Measurements from ENCODE around the gene KIF18B. TPM values are rescaled to one million over a fixed set of nuclear protein-coding genes. Genes with fewer than 3 reads are reported as not detected.
A peak's percentile ranks its signal among the peaks of the same experiment; 100 is the strongest.

Gene KIF18B
- total and polyA plus RNA-seq, 2 of the 8 experiments (the other 6 are each of a cell fraction or from before 2014, with no cell fraction given), result 39.0 to 59.4 TPM

DNA sequence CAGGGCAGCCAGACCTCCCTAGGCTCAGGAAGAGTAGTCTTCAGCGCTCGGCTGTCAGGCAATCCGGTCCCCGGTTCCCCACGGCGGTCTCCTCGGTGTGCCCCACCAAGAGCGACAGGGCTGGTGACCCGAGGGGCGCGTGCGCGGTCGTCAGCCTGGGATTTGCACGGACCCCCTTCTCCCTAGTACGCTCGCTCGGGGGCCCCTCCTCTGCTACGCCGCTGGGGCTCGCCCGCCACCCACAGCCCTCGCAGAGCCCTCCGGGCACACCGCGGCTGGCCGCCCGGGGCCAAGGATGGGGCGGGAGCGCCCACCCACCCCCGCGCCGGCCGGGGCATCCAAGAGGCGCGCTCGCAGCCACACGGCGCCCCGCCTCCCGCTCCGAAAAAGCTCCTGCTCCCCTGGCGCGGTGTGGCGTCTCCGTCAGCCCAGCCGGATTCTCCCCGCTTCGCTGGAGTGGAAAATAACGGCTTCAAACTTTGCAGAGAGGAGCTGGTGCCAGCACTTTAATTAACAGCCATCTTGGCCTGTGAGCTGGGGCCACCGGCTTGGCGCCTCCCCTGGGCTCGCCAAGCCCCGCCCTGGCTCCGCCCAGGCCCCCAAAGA is 22.7 kb upstream of the KIF18B start:
- no peaks in the 10 kb centered on the region for H3K36me3 ChIP-seq (ENCODE audit: control insufficient read depth in 2 of 4, insufficient read depth in 4 of 4, low read length in 3 of 4)
- H4K8ac ChIP-seq (ENCODE audit: extremely low read depth, insufficient read depth, low read length), result no peak overlapping the region
- H3K4me2 ChIP-seq (ENCODE audit: insufficient read depth in 1 of 2, low read depth in 2 of 2, low read length in 2 of 2), result peak overlapping the region; percentile 88 to 91
- no peak overlapping the region for H2BK15ac ChIP-seq (ENCODE audit: low read length)
- DNase-seq (ENCODE audit: low read depth in 1 of 2, low spot score in 2 of 2) (peak in 1 of 2 experiments; percentile 81), FAIRE-seq (no peak)
- TF ChIP-seq NRF1 (IDR thresholded peaks at IDR 0.05; ENCODE audit: low read depth, low read length) (no peak), KDM5A (IDR thresholded peaks at IDR 0.05; ENCODE audit: low read length) (no peak), YY1 (IDR thresholded peaks at IDR 0.05; ENCODE audit: low read depth, low read length) (peak; percentile 19; the same call in 1 of the 2 replicates), PHF8 (conservative IDR thresholded peaks at IDR 0.05; ENCODE audit: low read depth, low read length) (0 out of 2 replicates have a peak, but pooled peaks have one; percentile 35), SUZ12 (IDR thresholded peaks at IDR 0.05; ENCODE audit: low read length) (0 out of 2 replicates have a peak, but pooled peaks have one; percentile 9)
- H3K56ac ChIP-seq (replicated peaks; ENCODE audit: insufficient read length, low read depth, low read length), result no peak overlapping the region
- peak overlapping the region; percentile 60; the same call in 1 of the 2 replicates for H3K18ac ChIP-seq (ENCODE audit: extremely low read depth, low read length)
- H3K23ac ChIP-seq (ENCODE audit: insufficient read length), result no peak overlapping the region
- H4K91ac ChIP-seq (replicated peaks; ENCODE audit: insufficient read length, low read length), result peak overlapping the region; percentile 25
- H2BK12ac ChIP-seq (ENCODE audit: low read depth, low read length), result peak overlapping the region; percentile 50; the same call in 1 of the 2 replicates
- no peak overlapping the region; the same call in 1 of the 2 replicates for H2BK5ac ChIP-seq (ENCODE audit: low read depth, low read length)
- no peak overlapping the region for H2AFZ ChIP-seq (ENCODE audit: low read length)
- H3K23me2 ChIP-seq (ENCODE audit: low read depth, low read length), result peaks cover 32% of the 10 kb centered on the region; the same call in 1 of the 2 replicates
- H3K9me3 ChIP-seq (ENCODE audit: insufficient read depth in 2 of 2, low read depth in 1 of 2, low read length in 1 of 2), result no peaks in the 10 kb centered on the region
- H3K14ac ChIP-seq (ENCODE audit: insufficient read length), result no peak overlapping the region
- H2BK120ac ChIP-seq (replicated peaks; ENCODE audit: low read depth, low read length), result no peak overlapping the region
- peaks cover 28 to 52% (median 50%) of the 10 kb centered on the region in 4 experiments for H3K27me3 ChIP-seq (replicated peaks in 1 of 4; ENCODE audit: control insufficient read depth in 3 of 4, extremely low read depth in 1 of 4, insufficient read depth in 3 of 4, low read length in 3 of 4)
- no peak overlapping the region for H4K5ac ChIP-seq (ENCODE audit: insufficient read length, low read depth, low read length)
- peaks cover 1 to 3% of the 10 kb centered on the region in 2 experiments for H4K20me1 ChIP-seq (replicated peaks in 1 of 2; ENCODE audit: control insufficient read depth in 1 of 2, insufficient read depth in 2 of 2, low read length in 2 of 2)
- peaks cover 3 to 34% (median 20%) of the 10 kb centered on the region in 4 experiments for H3K4me1 ChIP-seq (replicated peaks in 1 of 4; ENCODE audit: control insufficient read depth in 3 of 4, insufficient read depth in 4 of 4, low read length in 3 of 4)
- H3K79me1 ChIP-seq (ENCODE audit: low read depth, low read length), result no peaks in the 10 kb centered on the region
- H3K79me2 ChIP-seq (ENCODE audit: control insufficient read depth in 1 of 2, insufficient read depth in 2 of 2, low read length in 2 of 2), result no peaks in the 10 kb centered on the region
- H3K4ac ChIP-seq (replicated peaks; ENCODE audit: insufficient read length, low read depth, low read length), result no peak overlapping the region
- H2AK5ac ChIP-seq (ENCODE audit: low read depth, low read length), result no peak overlapping the region
- no peak overlapping the region for H2BK20ac ChIP-seq (ENCODE audit: low read length)
- no peak overlapping the region for H3K27ac ChIP-seq (ENCODE audit: low read depth, low read length)
- ChIA-PET CTCF (ENCODE audit: partially characterized antibody) (interaction anchor here (0.9 to 5.8 kb wide), 12 partner anchors 8 to 126 kb away, joined by 3 to 58 read pairs (median 8); no protein-coding TSS in a partner anchor), POLR2A (ENCODE audit: partially characterized antibody) (interaction anchor here (0.7 to 2.1 kb wide), 7 partner anchors 9 to 178 kb away, joined by 3 to 14 read pairs (median 5); partner anchors contain the start of genes HEXIM1 and KIF18B)
- peak overlapping the region; percentile 62 to 84 (median 66) for H3K4me3 ChIP-seq (ENCODE audit: extremely low read depth in 1 of 4, insufficient read depth in 2 of 4, low read depth in 3 of 4, low read length in 4 of 4)
- H3K9ac ChIP-seq (replicated peaks in 1 of 4; ENCODE audit: extremely low read depth in 1 of 4, low read depth in 3 of 4, low read length in 3 of 4), result no peak overlapping the region; a peak in 1 of 7 replicates
- 3% methylated on average over 36 of the region's 55 CpGs; no CpG with 5 or more reads in 1 of the 2 experiments for WGBS, 2 experiments (ENCODE audit: extremely low coverage in 1 of 2, insufficient coverage in 1 of 2, insufficient read length in 1 of 2, insufficient replicate concordance in 2 of 2, low coverage in 1 of 2, low lambda C conversion rate in 2 of 2, missing lambda C conversion rate in 1 of 2)
